Measurements from ENCODE around the gene RAP2B. TPM values are rescaled to one million over a fixed set of nuclear protein-coding genes. Genes with fewer than 3 reads are reported as not detected.
"Not testable (repeated sequence)": the region's sequence is repeated elsewhere in the genome, so short reads cannot be mapped to it uniquely, and the experiment has no call there.

Gene RAP2B
- 24.4 and 27.1 TPM in 2 replicates for total RNA-seq
- 8.7 and 10.5 TPM in 2 replicates for polyA plus RNA-seq
- polyA plus RNA-seq (2012) = 10.1 and 13.5 TPM in 2 replicates
- 6.4 and 7.7 TPM in 2 replicates for polyA minus RNA-seq (ENCODE audit: low replicate concordance)

DNA sequence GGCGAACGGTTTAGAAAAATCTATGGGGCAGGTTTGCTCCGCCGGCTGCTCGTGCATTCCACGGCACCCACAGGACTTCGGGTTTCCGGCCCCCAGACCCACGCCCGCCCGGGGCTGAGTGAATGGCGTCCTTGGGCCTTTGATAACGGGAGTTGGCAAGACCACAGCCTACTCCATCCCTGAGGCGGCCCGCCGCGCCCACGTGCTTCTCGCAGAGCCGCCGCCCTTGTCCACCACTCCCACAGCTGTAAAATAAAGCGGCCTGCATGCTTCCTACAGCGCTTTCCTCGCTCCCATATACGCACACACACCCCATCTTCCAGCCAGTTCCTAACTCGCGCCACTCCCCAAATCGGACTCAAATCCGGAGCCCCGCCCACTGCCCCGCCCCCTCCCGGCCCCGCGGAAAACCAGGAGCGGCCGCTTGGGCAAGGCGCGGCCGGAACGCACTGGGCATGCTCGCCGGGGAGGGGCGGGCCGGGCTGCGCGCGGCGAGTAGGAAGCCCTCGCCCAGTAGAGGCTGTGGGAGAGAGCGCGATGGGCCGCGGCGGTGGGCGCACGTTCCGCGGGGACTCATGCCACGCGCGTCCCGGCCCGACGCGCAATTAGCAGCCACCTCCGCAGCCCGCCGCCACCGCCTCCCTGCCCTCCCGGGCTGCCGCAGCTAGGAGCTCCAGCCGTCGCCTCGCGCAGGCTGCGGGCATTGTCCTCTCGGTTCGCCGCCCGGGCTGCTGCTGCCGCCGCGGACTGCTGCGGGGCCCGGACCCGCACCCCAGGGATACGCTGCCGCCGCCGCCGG, at the start of gene RAP2B:
TSS of gene RAP2B (plus strand) at position 513 of the 799 bp plus-strand sequence. CDS start 468 bp downstream, outside the sequence.
- Histone ChIP-seq H3K9ac (ENCODE audit: insufficient read depth, low read length) (peak within 1 kb of the TSS; percentile 79), H3K4me1 (ENCODE audit: control insufficient read depth, extremely low read depth, insufficient read depth, low read length) (peaks cover 2% of the 10 kb centered on the region), H3K27me3 (ENCODE audit: control insufficient read depth, insufficient read depth, low read length) (no peaks in the 10 kb centered on the region), H3K4me3 (replicated peaks in 1 of 4; ENCODE audit: control extremely low read depth in 1 of 4, insufficient read depth in 1 of 4, low read depth in 3 of 4, low read length in 4 of 4) (peak within 1 kb of the TSS; percentile 62 to 97 (median 95)), H3K36me3 (ENCODE audit: control insufficient read depth, insufficient read depth, low read length) (no peaks in the 10 kb centered on the region), H2AFZ (ENCODE audit: low read length) (peak within 1 kb of the TSS; percentile 74), H3K4me2 (ENCODE audit: extremely low read depth, insufficient read depth, low read length) (peak within 1 kb of the TSS; percentile 86), H3K9me3 (ENCODE audit: control insufficient read depth, insufficient read depth, low read depth, low read length) (no peaks in the 10 kb centered on the region), H3K27ac (ENCODE audit: insufficient read depth, low read length) (peak within 1 kb of the TSS; percentile 85), H4K20me1 (ENCODE audit: control insufficient read depth, extremely low read depth, insufficient read depth, low read length) (no peaks in the 10 kb centered on the region), H3K79me2 (ENCODE audit: control insufficient read depth, insufficient read depth, low read length) (peaks cover 49% of the 10 kb centered on the region)
- DNase-seq (ENCODE audit: low read depth in 2 of 2) = peak; percentile 96 to 97
- no peak for TF ChIP-seq EZH2 (IDR thresholded peaks at IDR 0.05; ENCODE audit: low read length, missing control alignments)
- TF ChIP-seq, protein P1, sequence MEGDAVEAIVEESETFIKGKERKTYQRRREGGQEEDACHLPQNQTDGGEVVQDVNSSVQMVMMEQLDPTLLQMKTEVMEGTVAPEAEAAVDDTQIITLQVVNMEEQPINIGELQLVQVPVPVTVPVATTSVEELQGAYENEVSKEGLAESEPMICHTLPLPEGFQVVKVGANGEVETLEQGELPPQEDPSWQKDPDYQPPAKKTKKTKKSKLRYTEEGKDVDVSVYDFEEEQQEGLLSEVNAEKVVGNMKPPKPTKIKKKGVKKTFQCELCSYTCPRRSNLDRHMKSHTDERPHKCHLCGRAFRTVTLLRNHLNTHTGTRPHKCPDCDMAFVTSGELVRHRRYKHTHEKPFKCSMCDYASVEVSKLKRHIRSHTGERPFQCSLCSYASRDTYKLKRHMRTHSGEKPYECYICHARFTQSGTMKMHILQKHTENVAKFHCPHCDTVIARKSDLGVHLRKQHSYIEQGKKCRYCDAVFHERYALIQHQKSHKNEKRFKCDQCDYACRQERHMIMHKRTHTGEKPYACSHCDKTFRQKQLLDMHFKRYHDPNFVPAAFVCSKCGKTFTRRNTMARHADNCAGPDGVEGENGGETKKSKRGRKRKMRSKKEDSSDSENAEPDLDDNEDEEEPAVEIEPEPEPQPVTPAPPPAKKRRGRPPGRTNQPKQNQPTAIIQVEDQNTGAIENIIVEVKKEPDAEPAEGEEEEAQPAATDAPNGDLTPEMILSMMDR (conservative IDR thresholded peaks at IDR 0.05 in 1 of 2, IDR thresholded peaks at IDR 0.05 in 1 of 2; ENCODE audit: low read depth in 1 of 2, low read length in 2 of 2) = no peak

GRCh38 chr3:153113541-153113940, 48.5 kb upstream of the RAP2B start:
- no peaks in the 10 kb centered on the region for H3K4me1 ChIP-seq (ENCODE audit: control insufficient read depth, extremely low read depth, insufficient read depth, low read length)
- DNase-seq (ENCODE audit: low read depth in 2 of 2) = no peak
- H3K4me2 ChIP-seq (ENCODE audit: extremely low read depth, insufficient read depth, low read length) = no peak overlapping the region
- no peak for TF ChIP-seq EZH2 (IDR thresholded peaks at IDR 0.05; ENCODE audit: low read length, missing control alignments)
- TF ChIP-seq, protein P1 (conservative IDR thresholded peaks at IDR 0.05 in 1 of 2, IDR thresholded peaks at IDR 0.05 in 1 of 2; ENCODE audit: low read depth in 1 of 2, low read length in 2 of 2) = no peak
- H4K20me1 ChIP-seq (ENCODE audit: control insufficient read depth, extremely low read depth, insufficient read depth, low read length) = no peaks in the 10 kb centered on the region
- H3K4me3 ChIP-seq (replicated peaks in 1 of 4; ENCODE audit: control extremely low read depth in 1 of 4, insufficient read depth in 1 of 4, low read depth in 3 of 4, low read length in 4 of 4) = no peak overlapping the region
- H3K9ac ChIP-seq (ENCODE audit: insufficient read depth, low read length) = no peak overlapping the region
- H3K36me3 ChIP-seq (ENCODE audit: control insufficient read depth, insufficient read depth, low read length) = no peaks in the 10 kb centered on the region
- H3K9me3 ChIP-seq (ENCODE audit: control insufficient read depth, insufficient read depth, low read depth, low read length) = no peaks in the 10 kb centered on the region
- no peak overlapping the region for H2AFZ ChIP-seq (ENCODE audit: low read length)
- no peaks in the 10 kb centered on the region for H3K79me2 ChIP-seq (ENCODE audit: control insufficient read depth, insufficient read depth, low read length)
- no peak overlapping the region for H3K27ac ChIP-seq (ENCODE audit: insufficient read depth, low read length)
- no peaks in the 10 kb centered on the region for H3K27me3 ChIP-seq (ENCODE audit: control insufficient read depth, insufficient read depth, low read length)

- not testable (repeated sequence) for H3K4me2 ChIP-seq (ENCODE audit: extremely low read depth, insufficient read depth, low read length); H4K20me1 ChIP-seq (ENCODE audit: control insufficient read depth, extremely low read depth, insufficient read depth, low read length); H3K9me3 ChIP-seq (ENCODE audit: control insufficient read depth, insufficient read depth, low read depth, low read length); H2AFZ ChIP-seq (ENCODE audit: low read length); H3K27me3 ChIP-seq (ENCODE audit: control insufficient read depth, insufficient read depth, low read length); H3K36me3 ChIP-seq (ENCODE audit: control insufficient read depth, insufficient read depth, low read length); H3K9ac ChIP-seq (ENCODE audit: insufficient read depth, low read length); H3K4me1 ChIP-seq (ENCODE audit: control insufficient read depth, extremely low read depth, insufficient read depth, low read length); DNase-seq (ENCODE audit: low read depth in 2 of 2); H3K79me2 ChIP-seq (ENCODE audit: control insufficient read depth, insufficient read depth, low read length); H3K27ac ChIP-seq (ENCODE audit: insufficient read depth, low read length); H3K4me3 ChIP-seq (replicated peaks in 1 of 4; ENCODE audit: control extremely low read depth in 1 of 4, insufficient read depth in 1 of 4, low read depth in 3 of 4, low read length in 4 of 4)
Measured at GRCh38 chr3:153114270-153114669, 47.8 kb upstream of the RAP2B start.
